ENCODE data around the gene XKR7.

XKR7 gene

GRCh38 chr20:31945319-31945718 is 22.6 kb upstream of the XKR7 start:
- Histone ChIP-seq H3K4me3 (no peak overlapping the region), H3K27ac (no peak overlapping the region)
- DNase-seq (ENCODE audit: low spot score): no peak
- TF ChIP-seq CTCF (IDR thresholded peaks at IDR 0.05): no peak

- no peak overlapping the region for H3K27ac ChIP-seq
- DNase-seq (ENCODE audit: low spot score): no peak
Measured at GRCh38 chr20:31945785-31946184, 22.2 kb upstream of the XKR7 start.

GRCh38 chr20:31948008-31948407 is 19.9 kb upstream of the XKR7 start:
- no peak overlapping the region for H3K27ac ChIP-seq
- DNase-seq (ENCODE audit: low spot score): no peak
- no peak overlapping the region for H3K4me3 ChIP-seq
- TF ChIP-seq CTCF (IDR thresholded peaks at IDR 0.05): no peak

More at GRCh38 chr20:31945785-31946184, 22.2 kb upstream of the XKR7 start:
- H3K4me3 ChIP-seq: no peak overlapping the region
- TF ChIP-seq CTCF (IDR thresholded peaks at IDR 0.05): no peak

DNA sequence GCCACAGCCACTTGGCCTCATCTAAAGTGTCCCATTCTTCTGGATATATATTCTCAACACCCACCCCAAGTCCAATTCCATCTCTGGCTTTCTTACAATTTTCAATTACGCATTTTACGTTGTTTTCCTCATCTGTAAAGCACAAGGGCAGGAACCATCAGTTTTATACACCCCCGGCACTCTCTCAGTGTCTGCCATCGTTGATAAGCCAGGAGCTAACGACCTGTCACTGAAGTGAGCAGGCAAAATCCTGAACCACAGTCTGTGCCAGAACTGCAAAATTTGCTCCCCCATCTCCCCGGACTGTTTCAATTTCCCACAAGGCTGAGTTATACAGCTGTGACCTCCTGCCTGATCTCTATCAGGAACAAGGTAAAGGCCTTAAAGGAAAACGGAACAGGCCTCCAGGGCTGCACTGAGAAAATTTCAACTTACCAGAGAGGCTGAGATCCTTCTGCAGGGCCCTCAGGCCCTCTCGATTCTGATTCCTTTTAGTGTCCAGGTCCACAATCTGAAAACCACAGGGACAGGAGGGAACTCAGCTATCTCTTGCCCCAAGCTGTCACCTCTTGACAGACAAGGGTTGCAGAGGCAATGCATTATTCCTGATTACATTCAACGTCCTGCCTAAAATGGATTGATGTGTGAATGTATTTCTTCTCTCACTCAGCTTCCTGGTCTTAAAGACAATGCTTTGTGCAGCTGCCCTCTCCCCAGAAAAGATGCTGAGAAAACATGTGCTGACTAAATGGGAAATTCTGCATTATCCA is 17.9 kb upstream of the XKR7 start:
- Histone ChIP-seq H3K4me3 (peak overlapping the region; percentile 95), H3K27ac (no peak overlapping the region)
- no peak for TF ChIP-seq CTCF (IDR thresholded peaks at IDR 0.05)
- DNase-seq (ENCODE audit: low spot score): no peak

DNA sequence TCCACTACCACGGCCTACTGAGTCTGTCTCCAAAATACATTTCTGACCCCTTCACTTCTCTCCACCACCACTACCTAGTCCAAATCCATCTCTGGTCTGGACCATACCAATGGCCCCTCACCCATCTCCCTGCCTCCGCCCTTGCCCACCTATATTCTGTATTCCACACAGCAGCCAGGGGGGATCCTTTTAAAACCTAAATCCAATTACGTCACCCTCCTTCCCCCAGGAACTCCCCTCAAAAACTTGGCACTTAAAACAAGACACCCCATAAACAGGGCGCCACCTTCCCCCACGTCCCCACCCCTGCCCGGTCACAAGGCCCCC is 16.8 kb upstream of the XKR7 start:
- no peak for DNase-seq (ENCODE audit: low spot score)
- Histone ChIP-seq H3K27ac (peak overlapping the region; percentile 82 to 84), H3K4me3 (peak overlapping the region; percentile 95)
- no peak for TF ChIP-seq CTCF (IDR thresholded peaks at IDR 0.05)

DNA sequence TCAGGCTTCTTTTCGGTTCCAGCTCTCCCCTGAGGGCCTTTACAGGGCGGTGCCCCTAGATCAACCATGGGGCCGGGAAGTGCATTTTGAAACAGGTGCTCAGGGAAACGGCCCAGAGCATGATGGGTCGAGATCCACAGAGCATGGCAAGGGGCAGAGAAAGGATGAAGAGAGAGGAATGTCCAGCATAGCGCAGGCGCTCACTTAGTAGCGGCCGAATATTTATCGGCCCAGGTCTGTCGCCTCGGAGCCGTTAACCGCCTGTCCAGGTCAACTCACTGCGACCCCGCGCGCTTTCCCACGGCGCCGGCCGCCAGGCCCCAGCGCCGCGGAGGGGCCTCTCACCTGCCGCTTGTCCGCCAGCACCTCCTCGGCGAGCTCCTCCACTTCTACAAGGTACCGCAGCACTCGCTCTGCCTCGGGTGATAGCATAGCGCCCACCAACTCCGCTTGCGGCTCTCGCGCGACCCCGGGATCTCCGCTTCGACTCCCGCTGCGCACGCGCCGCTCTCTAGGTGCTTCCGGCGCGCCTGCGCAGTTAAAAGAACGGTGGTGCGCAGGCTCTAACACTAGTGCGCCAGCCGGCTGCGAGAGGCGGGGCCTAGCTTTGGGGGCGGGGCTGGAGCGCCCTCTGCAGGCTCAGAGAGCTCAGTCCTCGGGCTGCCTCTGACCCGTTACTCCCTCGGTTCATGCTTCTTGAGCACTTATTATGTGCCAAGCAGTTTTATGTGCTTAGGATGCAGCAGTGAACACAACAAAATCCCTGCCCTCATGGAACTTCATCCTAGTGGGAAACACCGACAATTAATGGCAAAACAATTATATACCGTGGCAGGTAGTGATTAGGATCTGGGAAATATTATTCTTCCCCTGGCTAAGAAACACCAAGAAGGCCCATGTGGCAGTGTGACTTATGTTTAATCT is 16.2 kb upstream of the XKR7 start, which contains the start of gene PDRG1:
TSS of gene PDRG1 (minus strand) at position 517 of the 924 bp plus-strand sequence. CDS start at position 432, 85 bp downstream.
- TF ChIP-seq CTCF (IDR thresholded peaks at IDR 0.05): peak; percentile 83
- Histone ChIP-seq H3K27ac (peak within 1 kb of the TSS; percentile 82 to 84), H3K4me3 (peak within 1 kb of the TSS; percentile 95)
- peak; percentile 94 for DNase-seq (ENCODE audit: low spot score)
